SH-SY5Y (cell line): ENCODE data around the gene GIGYF2.

Experiments
- GATA2 ChIP-seq: IDR thresholded peaks from 2 replicates; pipeline ENCODE4 v1.6.1; 2011; ENCODE audit warnings: mild to moderate bottlenecking, low read depth, low read length
- GATA3 ChIP-seq: IDR thresholded peaks from 2 replicates; pipeline ENCODE4 v1.6.1; 2011; ENCODE audit warnings: low read depth, mild to moderate bottlenecking, low read length, moderate library complexity

DNA sequence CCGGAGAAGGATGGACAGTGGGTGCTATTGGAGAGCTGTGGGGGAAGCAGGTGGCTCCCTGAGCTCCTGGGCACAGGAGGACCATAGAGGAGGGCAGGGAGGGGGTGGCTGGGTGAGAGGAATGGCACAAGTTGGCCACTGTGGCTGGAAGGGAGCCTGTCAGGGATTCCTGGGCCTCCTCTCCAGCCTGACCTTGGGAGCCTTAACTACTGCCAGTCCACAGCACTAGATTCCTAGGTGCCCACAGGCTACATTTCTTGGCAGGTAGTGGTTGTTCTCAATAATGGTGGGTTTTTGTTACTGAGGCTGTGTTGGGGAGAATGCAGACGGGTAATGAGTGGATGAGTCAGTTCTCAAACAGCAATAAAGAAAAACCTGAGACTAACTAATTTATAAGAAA, 37.8 kb upstream of the GIGYF2 start:
- TF ChIP-seq GATA3 (no peak), GATA2 (no peak)
